Common myeloid progenitor, CD34-positive (primary cell): ENCODE measurements around the gene IGF2R.

Experiments used
- CTCF ChIA-PET: fragments of 350-600 bp; sonication (Branson Sonifier 250); formaldehyde crosslinking; loops from one replicate; lab custom pipeline; 2021; ENCODE audit warnings: antibody characterized with exemption; lab: Charles Lee
- POLR2A ChIA-PET: fragments of 350-600 bp; sonication (Branson Sonifier 250); formaldehyde crosslinking; loops from one replicate; lab custom pipeline; 2021; ENCODE audit warnings: antibody characterized with exemption; lab: Charles Lee
- DNase-seq, 3 donors: peaks; one replicate each; pipeline versions ENCODE4 v3.0.0 to v3.0.0-alpha.2; 2013
- H3K27ac ChIP-seq, 2 experiments: 1 replicate in 1 of 2; 2 replicates in 1 of 2; pipeline ENCODE4 v1.7.0; 2013; ENCODE audit warnings: inconsistent platforms in 2 of 2, low read length in 2 of 2, mild to moderate bottlenecking in 2 of 2, low read depth in 1 of 2, moderate library complexity in 1 of 2; ENCODE audit not compliant: severe bottlenecking in 2 of 2, insufficient read depth in 1 of 2, poor library complexity in 1 of 2
- H3K27me3 ChIP-seq, 5 experiments: replicated peaks in 2 of 5; 1 replicate in 3 of 5; 2 replicates in 2 of 5; pipeline versions ENCODE4 v1.6.1 to v1.7.0; 2013; ENCODE audit warnings: low read length in 4 of 5, mild to moderate bottlenecking in 2 of 5, moderate library complexity in 2 of 5, inconsistent platforms in 1 of 5; ENCODE audit not compliant: insufficient read depth in 5 of 5, control insufficient read depth in 4 of 5
- H3K36me3 ChIP-seq, 4 experiments: 1 replicate in 2 of 4; 2 replicates in 2 of 4; pipeline versions ENCODE4 v1.6.1 to v1.7.0; 2013; ENCODE audit warnings: low read length in 3 of 4, control low read depth in 1 of 4, mild to moderate bottlenecking in 1 of 4; ENCODE audit not compliant: control insufficient read depth in 4 of 4, insufficient read depth in 4 of 4
- H3K4me1 ChIP-seq, 4 experiments: 1 replicate in 3 of 4; 2 replicates in 1 of 4; pipeline versions ENCODE4 v1.6.1 to v1.7.1; 2013; ENCODE audit warnings: low read length in 3 of 4, mild to moderate bottlenecking in 3 of 4, control low read depth in 1 of 4, inconsistent platforms in 1 of 4, moderate library complexity in 1 of 4; ENCODE audit not compliant: control insufficient read depth in 4 of 4, insufficient read depth in 4 of 4; ENCODE audit errors: control extremely low read depth in 1 of 4
- H3K4me3 ChIP-seq, 7 experiments: 1 replicate in 4 of 7; 2 replicates in 3 of 7; pipeline versions ENCODE4 v1.5.1 to v1.7.0; 2013; ENCODE audit warnings: mild to moderate bottlenecking in 7 of 7, low read length in 6 of 7, moderate library complexity in 6 of 7, inconsistent platforms in 2 of 7, low read depth in 2 of 7, control low read depth in 1 of 7; ENCODE audit not compliant: insufficient read depth in 4 of 7, control insufficient read depth in 1 of 7; ENCODE audit errors: extremely low read depth in 1 of 7
- H3K9me3 ChIP-seq, 5 experiments: 1 replicate in 4 of 5; 2 replicates in 1 of 5; pipeline versions ENCODE4 v1.6.1 to v1.7.1; 2013; ENCODE audit warnings: low read length in 4 of 5, mild to moderate bottlenecking in 2 of 5, inconsistent platforms in 1 of 5, low read depth in 1 of 5, moderate library complexity in 1 of 5; ENCODE audit not compliant: control insufficient read depth in 4 of 5, insufficient read depth in 2 of 5; ENCODE audit errors: control extremely low read depth in 1 of 5
- WGBS: methylation state at CpG from one replicate; pipeline ENCODE4 v1.1.5; 2013; ENCODE audit not compliant: insufficient coverage; 5-methylcytosine and 5-hydroxymethylcytosine counted together

The IGF2R gene

DNA sequence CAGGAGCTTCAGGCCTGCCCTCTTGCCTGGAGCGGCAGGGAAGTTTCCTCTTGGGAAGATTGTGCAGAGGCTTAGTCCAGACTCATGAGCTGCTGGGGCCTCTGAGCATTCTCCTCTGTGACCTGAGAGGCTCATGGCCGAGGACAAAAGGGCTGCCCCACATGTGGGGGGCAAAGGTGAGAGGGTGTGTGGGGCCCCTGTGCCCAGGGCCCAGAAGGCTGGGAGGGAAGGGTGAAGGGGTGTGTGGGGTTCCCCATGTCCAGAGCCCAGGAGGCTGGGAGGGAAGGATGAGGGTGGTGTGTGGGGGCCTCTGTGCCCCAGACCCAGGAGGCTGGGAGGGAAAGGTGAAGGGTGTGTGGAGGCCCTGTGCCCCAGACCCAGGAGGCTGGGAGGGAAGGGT is 101.9 kb downstream of the IGF2R start:
- 100% methylated on average over 1 of the region's 2 CpGs for WGBS
- CTCF ChIA-PET, result interaction anchor here (0.9 to 2.3 kb wide), 2 partner anchors 8 to 207 kb away, joined by 3 to 7 read pairs; no protein-coding TSS in a partner anchor
- no peaks in the 10 kb centered on the region for H3K9me3 ChIP-seq

DNA sequence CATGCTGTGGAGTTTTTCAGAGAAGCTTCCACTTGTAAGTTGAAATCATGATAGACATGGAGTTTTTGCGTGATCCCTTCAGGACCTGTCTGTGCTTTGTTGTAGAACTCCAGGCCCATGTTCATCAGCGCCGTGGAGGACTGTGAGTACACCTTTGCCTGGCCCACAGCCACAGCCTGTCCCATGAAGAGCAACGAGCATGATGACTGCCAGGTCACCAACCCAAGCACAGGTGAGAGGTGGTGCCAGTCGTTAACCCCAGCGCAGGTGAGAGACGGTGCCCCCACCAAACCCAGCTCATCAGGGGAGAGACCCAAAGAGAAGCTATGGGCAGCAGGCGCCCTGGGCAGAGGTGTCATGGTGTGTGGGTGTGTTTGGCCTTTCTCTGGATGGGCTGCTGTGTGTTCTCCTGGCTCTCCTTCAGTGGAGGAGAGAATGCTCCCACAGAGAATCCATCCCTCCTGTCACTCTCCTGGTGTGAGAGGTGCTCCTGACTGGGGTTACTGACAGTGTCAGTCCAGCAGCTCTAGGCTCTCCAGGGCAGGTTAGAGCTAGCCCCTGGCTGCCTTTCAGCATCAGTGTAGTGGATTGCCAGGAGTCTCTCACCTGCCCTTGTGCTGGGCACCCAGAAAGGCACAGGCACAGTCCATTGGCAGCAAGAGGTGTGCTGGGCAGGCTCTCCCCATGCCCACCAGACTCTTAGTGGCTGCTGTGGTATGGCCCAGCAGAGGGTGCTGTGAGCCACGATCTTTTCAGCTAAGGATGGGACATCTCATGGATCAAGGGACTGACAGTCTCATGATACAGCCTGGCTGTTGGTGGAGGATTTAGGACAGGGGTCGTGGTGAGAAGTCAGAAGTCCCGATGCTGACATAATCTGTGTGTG is 103.2 kb downstream of the IGF2R start:
- no peak overlapping the region for H3K27ac ChIP-seq
- peak; percentile 9 to 23 (median 17) for DNase-seq
- H3K4me3 ChIP-seq, result no peak overlapping the region
- peaks cover 4 to 13% (median 7%) of the 10 kb centered on the region in 4 experiments for H3K4me1 ChIP-seq
- H3K27me3 ChIP-seq, result peaks cover 0 to 32% (median 0%) of the 10 kb centered on the region in 5 experiments
- 96% methylated on average over 9 of the region's 11 CpGs for WGBS
- peaks cover 0 to 26% (median 3%) of the 10 kb centered on the region in 4 experiments for H3K36me3 ChIP-seq
- ChIA-PET CTCF (interaction anchor here (1.0 to 2.3 kb wide), 5 partner anchors 9 to 383 kb away, joined by 3 to 7 read pairs (median 4); no protein-coding TSS in a partner anchor), POLR2A (interaction anchor here (0.5 kb wide), 1 partner anchor 81 kb away, joined by 3 read pairs; no protein-coding TSS in a partner anchor)
- H3K9me3 ChIP-seq, result no peaks in the 10 kb centered on the region

More for the DNA sequence above, 101.9 kb downstream of the IGF2R start:
- H3K27me3 ChIP-seq, result peaks cover 0 to 36% (median 0%) of the 10 kb centered on the region in 5 experiments
- H3K4me3 ChIP-seq, result no peak overlapping the region
- no peak for DNase-seq
- peaks cover 4 to 13% (median 7%) of the 10 kb centered on the region in 4 experiments for H3K4me1 ChIP-seq
- H3K27ac ChIP-seq, result no peak overlapping the region
- POLR2A ChIA-PET, result no interaction called here
- peaks cover 0 to 26% (median 3%) of the 10 kb centered on the region in 4 experiments for H3K36me3 ChIP-seq

DNA sequence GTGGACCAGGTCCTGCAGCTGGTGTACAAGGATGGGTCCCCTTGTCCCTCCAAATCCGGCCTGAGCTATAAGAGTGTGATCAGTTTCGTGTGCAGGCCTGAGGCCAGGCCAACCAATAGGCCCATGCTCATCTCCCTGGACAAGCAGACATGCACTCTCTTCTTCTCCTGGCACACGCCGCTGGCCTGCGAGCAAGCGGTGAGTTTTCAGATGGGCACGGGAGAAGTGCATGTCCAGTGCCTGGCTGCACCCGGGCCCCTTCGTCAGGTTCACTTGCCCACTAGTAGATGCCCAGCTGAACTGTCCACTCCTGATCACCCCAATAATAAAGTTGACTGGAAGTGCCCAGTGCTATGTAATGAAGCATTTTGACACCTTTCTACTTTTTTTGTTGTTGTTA is 104.4 kb downstream of the IGF2R start:
- DNase-seq, result no peak
- Histone ChIP-seq H3K36me3 (peaks cover 0 to 28% (median 3%) of the 10 kb centered on the region in 4 experiments), H3K9me3 (no peaks in the 10 kb centered on the region), H3K27me3 (peaks cover 0 to 31% (median 0%) of the 10 kb centered on the region in 5 experiments), H3K27ac (no peak overlapping the region), H3K4me3 (no peak overlapping the region), H3K4me1 (peaks cover 4 to 13% (median 7%) of the 10 kb centered on the region in 4 experiments)
- CTCF ChIA-PET, result interaction anchor here (1.0 to 2.3 kb wide), 3 partner anchors 10 to 18 kb away, joined by 4 to 7 read pairs (median 7); no protein-coding TSS in a partner anchor
- POLR2A ChIA-PET, result no interaction called here
- 95% methylated on average over 7 of the region's 9 CpGs for WGBS

DNA sequence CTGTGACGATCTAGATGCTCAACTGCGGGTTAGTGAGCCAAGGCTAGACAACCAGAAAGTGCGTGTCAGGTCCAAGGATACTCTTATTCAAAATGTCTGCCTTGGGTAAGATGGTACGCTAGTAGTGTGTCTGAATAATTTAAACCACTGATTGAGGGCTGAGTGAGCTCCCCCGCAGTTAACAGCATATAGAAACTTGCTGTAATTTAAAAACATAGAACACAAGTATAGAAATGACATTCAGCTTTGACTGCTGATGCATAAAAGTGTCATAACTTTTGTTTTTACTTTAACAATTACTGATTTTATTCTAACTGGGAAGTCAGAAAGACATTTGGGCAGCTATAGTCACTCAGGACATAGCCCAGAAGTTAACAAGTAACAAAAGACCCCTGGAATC is 107.1 kb downstream of the IGF2R start:
- POLR2A ChIA-PET, result no interaction called here
- Histone ChIP-seq H3K4me3 (no peak overlapping the region), H3K9me3 (peaks cover 0 to 2% (median 0%) of the 10 kb centered on the region in 5 experiments), H3K4me1 (no peaks in the 10 kb centered on the region), H3K27ac (no peak overlapping the region), H3K36me3 (peaks cover 0 to 37% (median 7%) of the 10 kb centered on the region in 4 experiments), H3K27me3 (peaks cover 0 to 13% (median 0%) of the 10 kb centered on the region in 5 experiments)
- no peak for DNase-seq
- CTCF ChIA-PET, result interaction anchor here (0.8 to 4.3 kb wide), 5 partner anchors 8 to 29 kb away, joined by 3 to 21 read pairs (median 3); no protein-coding TSS in a partner anchor
- 94% methylated on average over 3 of the region's 5 CpGs for WGBS

DNA sequence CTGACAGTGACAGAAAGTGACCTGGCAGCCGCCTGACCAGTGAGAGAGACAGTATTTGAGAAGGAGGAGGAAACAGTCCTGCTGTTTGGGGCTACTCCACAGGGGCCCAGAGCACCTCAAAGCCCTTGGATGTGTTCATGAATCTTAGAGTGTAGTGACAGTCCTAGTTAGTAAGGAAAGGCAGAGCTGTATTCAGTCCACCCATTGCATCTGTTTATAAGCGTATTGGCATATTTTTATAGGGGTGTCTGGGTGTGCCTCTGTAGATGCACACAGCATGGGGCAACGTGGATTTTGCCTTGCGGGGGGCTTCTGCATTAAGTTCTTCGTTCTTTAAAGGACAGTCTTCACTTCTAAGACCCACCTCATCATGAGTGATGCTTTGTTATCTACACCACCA is 108.1 kb downstream of the IGF2R start:
- POLR2A ChIA-PET, result no interaction called here
- WGBS, result 100% methylated on average over 2 of the region's 5 CpGs
- CTCF ChIA-PET, result interaction anchor here (4.3 kb wide), 1 partner anchor 11 kb away, joined by 21 read pairs; no protein-coding TSS in a partner anchor

DNA sequence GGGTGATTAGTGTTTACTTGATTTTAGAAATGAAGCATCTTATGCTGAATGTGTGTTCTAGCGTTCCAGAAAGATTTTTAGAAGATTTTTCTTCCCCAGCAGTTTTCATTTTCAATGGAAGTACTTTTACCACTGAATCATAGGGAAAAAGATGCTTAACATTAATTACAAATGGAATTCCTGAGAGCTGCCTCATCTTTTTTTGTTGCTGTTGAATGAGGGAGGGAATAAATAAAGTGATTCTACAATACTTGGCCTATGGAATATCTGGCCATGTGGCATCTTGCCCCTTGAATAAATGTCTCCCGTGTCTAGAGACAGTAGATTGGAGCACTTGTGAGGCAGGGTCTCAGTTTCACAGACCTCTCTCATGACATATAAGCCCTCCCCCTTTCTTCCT is 108.6 kb downstream of the IGF2R start:
- H3K36me3 ChIP-seq, result peaks cover 0 to 26% (median 6%) of the 10 kb centered on the region in 4 experiments

More for the DNA sequence above, 108.1 kb downstream of the IGF2R start:
- Histone ChIP-seq H3K4me1 (no peaks in the 10 kb centered on the region), H3K27ac (no peak overlapping the region), H3K27me3 (peaks cover 0 to 7% (median 0%) of the 10 kb centered on the region in 5 experiments), H3K36me3 (peaks cover 0 to 30% (median 6%) of the 10 kb centered on the region in 4 experiments), H3K4me3 (no peak overlapping the region), H3K9me3 (peaks cover 0 to 7% (median 0%) of the 10 kb centered on the region in 5 experiments)
- no peak for DNase-seq

More for the DNA sequence above, 108.6 kb downstream of the IGF2R start:
- POLR2A ChIA-PET, result no interaction called here
- peaks cover 0 to 6% (median 0%) of the 10 kb centered on the region in 5 experiments for H3K27me3 ChIP-seq
- peaks cover 0 to 7% (median 0%) of the 10 kb centered on the region in 5 experiments for H3K9me3 ChIP-seq
- no peak for DNase-seq
- H3K4me3 ChIP-seq, result no peak overlapping the region
- CTCF ChIA-PET, result interaction anchor here (0.8 to 4.3 kb wide), 2 partner anchors 11 to 16 kb away, joined by 3 to 21 read pairs; no protein-coding TSS in a partner anchor
- no CpG with 5 or more reads among the region's 2 CpGs for WGBS
- no peak overlapping the region for H3K27ac ChIP-seq
- no peaks in the 10 kb centered on the region for H3K4me1 ChIP-seq
